ENCODE results near the gene ANKIB1.

DNA sequence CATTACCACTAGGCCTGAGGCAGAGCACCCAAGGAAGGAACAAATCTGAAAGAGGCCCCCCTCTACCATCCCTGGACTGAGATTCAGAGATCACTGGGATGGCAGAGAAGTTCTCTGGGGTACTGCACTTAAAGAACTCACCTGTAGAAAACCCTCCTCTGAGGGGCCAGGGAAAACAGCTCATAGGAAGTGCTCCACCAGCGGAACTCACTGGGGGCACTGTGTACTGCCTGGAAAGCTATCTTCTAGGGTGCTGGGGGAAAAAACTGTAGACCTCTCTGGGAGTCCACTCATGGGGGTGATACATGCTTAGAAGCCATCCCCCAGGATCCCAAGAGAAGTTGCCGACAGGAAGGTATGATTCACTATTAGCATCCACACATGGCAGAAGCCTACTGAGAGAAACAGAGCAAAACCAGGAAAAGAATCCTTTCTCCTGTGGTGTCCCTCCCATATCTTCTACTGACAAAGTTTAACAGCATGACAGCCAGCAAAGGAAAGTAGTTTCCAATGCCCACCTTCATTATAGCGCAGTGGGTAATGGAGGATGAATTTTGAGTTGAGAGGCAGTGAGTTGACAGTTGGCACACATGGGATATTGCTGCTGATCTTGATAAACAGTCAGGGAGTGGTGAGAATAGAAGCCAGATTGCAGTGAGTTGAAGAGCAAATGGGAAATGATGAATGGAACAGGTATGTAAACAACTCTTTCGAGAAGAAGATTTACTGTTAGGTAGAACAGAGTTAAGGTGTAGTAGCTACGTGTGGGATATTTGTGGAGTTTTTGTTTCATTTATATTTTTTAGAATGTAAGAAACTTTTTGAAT lies 20.9 kb downstream of the ANKIB1 start:
- TF ChIP-seq, protein P1, sequence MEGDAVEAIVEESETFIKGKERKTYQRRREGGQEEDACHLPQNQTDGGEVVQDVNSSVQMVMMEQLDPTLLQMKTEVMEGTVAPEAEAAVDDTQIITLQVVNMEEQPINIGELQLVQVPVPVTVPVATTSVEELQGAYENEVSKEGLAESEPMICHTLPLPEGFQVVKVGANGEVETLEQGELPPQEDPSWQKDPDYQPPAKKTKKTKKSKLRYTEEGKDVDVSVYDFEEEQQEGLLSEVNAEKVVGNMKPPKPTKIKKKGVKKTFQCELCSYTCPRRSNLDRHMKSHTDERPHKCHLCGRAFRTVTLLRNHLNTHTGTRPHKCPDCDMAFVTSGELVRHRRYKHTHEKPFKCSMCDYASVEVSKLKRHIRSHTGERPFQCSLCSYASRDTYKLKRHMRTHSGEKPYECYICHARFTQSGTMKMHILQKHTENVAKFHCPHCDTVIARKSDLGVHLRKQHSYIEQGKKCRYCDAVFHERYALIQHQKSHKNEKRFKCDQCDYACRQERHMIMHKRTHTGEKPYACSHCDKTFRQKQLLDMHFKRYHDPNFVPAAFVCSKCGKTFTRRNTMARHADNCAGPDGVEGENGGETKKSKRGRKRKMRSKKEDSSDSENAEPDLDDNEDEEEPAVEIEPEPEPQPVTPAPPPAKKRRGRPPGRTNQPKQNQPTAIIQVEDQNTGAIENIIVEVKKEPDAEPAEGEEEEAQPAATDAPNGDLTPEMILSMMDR (IDR thresholded peaks at IDR 0.05): no peak
- no peak for TF ChIP-seq POLR2A (IDR thresholded peaks at IDR 0.05)
